NCI-H510A (cell line): Measurements from ENCODE around the gene RECK.

Source experiments
- DNase-seq: peaks from one replicate; lab custom pipeline; 2025; lab: John Stamatoyannopoulos, UW

The RECK gene

DNA sequence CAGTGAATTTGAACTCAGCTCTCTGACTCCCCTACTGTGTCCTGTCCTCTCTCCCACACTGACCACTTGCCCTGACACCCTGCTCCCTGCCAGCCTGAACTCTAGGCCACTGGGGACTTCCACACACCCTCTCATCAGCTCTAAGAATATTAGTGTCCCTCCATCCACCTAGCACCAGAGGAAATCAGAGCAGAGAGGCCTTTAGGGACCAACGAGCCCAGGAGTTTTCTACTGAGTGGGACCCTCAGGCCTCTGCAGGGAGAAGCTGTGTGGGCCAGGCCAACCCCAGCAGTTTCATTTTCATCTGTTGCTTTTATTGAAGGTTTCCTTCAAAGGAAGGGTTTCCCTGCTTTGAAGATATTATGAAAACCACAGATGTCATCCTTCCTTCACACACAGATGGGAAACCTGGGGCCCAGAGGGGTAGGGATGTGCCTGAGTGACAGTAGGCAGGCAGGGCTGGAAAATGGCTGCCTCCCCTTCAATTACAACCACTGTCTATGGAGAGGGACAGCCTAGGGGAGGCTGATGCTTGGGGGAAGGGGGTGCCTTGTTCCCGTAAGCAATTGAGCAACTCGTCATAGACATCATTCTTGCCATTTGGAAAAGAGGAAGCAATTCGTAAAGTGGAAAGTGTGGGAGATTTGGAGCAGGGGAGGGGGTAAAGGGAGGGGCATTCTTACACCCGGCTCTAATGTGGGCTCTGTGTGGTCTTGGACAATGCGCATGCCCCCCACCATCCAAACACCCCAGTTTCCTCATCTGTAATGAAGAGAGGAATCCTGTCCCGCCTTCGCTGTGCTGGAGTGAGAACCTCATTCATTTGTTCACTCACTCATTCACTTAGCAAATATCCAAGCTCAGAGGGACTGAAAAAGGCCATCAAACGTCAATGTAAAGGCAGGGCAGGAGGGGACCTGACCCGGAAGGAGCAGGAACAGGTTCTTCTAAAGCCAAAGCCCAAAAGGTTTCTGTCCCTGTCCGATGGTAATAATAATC, 103.7 kb downstream of the RECK start:
- no peak for DNase-seq

DNA sequence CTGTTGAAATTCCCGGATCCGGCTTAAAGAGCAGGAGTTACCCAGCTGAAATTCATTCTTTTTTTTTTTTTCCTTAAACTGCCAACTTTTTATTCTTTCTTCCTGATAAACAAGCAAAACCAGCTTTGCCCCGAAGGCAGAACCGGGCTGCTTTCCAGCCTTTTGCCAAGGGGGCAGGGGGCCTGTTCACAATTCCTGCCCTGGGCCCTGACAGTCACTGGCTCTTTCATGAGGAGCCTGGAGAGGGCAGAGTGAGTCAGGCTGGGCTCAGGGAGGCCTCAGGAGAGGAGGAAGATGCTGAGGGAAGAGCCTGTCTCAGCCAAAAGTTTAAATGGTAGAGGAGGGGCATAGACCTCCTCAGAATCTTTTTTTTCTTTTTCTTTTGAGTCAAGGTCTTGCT, 104.6 kb downstream of the RECK start:
- no peak for DNase-seq

DNA sequence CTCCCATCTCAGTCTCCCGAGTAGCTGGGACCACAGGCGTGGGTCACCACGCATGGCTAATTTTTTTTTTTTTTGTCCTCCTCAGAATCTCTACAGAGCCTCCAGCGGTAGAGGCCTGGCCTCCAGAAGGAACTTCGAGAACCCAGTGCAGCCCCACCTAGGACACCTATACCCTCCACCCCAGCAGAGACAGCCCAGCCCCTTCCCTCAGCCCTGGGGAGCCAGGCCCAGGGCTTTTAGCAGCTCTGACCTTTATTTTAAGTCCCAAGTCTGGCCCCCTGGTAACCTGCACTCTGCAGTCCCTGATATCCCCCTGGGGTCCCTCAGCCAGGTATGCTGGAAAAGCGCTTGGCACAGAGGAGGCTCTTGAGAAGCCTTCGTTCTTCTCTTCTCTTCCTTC, 105.0 kb downstream of the RECK start:
- DNase-seq = no peak

DNA sequence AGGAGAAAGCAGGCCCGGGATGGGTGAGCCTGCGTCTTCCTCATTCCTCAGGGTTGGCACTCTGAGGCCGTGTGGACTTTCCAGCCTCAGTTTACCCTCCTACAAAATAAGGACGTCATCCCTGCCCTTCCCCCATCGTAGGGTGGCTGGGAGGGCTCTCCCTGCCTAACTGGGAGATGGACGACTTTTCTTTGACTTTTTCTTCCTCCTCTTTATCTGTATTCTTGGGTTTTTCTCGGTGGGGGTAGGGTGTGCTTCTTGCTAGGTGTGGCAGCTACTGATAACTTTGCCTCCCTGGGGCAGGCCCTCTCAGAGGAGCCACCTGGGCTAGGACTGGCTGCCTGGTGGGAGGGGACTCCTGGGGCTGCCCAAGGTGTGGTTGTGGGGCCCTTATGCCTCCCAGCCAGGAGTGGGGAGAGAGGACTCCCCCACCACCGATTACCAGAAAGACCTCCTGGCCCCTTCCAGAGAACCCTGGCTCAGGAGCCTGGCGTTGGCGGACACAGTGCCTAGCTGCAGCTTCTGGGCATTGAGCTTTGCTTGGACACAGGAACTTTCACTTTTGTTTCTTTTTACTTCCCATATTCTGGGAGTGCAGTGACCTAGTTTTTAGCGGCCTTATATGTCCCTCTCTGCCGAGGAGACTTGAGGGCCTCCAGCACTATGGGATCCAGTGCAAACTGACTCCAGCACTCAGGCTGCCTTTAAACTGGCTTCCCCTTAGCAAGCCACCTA, 106.0 kb downstream of the RECK start:
- no peak for DNase-seq

DNA sequence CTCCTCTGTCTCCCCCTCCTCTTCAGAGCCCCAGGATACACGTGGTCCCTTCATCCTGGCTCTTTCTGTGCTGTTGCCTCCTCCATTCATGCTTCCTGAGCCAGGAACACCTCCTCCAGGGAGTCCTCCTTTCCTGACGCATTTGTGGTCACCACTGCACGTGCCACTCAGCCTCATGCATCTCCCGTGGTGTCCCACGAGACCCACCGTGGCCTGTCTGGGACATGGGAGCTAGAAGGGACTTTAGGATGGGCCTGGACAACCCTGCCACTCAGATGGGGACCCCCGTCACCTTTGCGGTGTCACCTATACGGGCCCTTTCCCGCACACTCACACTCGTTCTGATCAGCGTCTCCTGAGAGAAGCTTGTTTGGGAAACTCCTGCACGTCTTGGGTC, 106.5 kb downstream of the RECK start:
- DNase-seq = no peak

DNA sequence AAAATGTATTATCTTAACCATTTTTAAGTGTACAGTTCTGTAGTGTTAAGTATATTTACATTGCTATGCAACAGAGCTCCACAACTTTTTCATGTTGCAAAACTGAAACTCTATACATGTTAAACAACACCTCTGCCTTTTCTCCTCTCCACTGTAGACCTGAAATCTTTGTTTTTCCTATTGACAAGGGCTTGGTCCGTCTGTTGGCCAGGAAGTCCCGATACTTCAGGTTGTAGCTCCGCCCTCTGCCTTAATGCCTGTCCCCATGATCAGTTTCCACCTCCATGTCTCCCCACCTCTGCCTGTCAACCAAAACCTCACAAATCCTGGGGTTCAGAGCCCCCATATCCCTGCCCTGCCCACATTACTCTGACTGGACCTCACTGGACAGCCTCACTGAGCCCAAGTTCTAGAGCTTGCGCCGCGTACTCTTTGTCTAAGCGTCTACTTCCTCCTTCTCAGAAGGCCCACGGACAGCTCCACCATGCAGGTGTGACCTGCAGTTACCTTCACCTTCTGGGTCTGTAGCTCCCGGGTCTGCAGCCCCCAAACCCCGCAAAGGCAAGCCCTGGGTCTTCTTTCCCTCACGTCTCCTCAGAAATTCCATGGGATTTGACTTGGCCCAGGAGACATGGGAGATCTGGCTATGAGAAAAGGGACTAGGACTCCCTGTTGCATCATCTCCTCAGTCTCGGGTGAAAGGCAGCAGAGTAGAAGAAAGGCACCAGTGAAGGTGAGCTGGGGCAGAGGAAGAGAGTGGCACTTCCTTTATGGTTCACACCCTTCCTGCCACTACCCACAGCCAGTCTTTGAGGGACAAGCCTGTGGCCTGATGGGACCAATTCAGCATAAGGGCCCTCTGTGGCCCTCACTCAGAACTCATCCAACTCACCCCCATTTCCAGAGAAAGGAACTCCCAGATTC, 107.9 kb downstream of the RECK start:
- DNase-seq = peak; percentile 32

DNA sequence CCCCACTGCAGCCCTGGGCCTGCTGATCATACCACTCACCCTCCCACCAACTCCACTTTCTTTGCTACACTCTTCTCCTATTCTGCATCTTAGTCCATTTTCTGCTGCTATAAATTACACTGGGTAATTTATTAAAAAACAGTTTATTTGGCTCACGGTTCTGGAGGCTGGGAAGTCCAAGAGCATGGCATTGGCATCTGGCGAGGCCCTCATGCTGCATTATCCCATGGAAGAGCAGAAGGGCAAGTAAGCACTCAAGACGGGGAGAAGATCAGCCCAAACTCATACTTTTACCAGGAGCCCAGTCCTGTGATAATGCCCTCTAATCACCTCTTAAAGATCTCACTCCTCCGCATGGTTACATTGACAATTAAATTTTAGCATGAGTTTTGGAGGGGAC, 109.3 kb downstream of the RECK start:
- no peak for DNase-seq

DNA sequence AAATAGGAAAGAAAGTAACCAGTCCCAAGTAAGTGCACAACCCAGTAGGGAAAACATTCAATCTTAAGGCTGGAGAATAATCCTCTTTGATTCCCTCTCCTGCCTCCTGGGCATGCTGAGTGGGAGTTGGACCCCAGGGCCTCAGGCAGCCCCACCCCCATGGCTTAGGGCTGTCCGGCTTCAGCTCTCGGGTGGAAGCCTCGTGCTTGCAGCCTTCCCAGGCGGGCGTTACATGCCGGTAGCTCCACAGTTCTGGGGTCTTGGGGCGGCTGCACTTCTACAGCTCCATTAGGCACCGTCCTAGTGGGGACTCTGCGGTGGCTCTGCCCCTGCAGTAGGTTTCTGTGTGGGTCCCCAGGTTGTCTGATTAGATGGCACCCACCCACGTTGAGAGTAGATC, 109.9 kb downstream of the RECK start:
- no peak for DNase-seq

DNA sequence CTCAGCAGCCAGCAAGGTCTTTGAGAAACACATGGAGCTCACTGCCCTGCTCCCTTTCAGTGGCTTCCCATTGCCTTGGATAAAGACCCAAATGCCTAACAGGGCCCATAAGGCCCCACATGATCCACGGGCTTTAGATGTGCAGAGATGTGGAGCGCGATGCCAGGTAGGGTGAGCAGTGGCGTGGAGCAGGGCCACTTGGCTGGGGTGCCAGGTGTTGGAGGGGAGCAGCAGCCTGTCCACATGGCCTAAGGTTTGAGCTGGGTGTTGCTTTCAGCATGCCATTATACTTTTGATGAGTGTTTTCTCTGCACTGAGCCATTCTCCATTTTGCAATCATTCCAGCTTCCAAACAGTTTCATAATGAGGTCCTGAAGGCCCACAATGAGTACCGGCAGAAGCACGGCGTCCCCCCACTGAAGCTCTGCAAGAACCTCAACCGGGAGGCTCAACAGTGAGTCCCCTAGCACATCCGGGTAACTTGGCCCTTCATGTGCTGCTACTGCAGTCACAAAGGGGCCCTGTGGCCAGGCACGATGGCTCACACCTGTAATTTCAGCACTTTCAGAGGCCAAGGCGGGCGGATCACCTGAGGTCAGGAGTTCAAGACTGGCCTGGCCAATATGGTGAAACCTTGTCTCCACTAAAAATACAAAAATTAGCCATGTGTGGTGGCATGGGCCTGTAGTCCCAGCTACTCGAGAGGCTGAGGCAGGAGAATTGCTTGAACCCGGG, 110.9 kb downstream of the RECK start:
- DNase-seq = no peak

DNA sequence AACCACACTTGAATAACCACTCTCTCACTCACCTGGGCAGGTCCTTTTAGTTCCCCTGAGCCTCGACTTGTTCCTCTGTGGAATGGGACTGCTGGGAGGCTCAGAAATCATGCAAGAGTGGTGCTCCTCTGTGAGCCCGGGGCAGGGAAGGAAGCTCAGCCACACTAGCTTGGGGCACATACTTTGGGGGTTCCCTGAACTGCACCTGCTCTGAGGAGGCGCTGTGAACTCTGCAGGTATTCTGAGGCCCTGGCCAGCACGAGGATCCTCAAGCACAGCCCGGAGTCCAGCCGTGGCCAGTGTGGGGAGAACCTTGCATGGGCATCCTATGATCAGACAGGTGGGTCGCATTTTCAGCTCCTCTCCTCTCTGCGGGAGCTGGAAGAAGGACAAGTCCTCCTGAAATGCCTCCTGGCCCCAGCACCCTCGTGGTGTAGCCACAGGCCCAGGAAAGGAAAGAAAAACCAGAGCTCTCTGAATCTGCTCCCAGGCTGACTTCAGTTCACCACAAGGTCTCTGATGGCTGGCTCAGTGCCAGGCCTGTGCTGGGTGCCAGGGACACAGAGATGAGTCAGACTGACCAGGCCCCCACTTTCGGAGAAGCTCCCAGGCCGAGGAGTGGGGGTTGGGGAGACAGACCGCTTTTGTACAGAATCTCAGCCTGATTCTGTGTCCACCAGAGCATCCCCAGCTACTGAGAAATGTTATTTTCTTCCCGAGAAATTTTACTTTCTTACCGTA, 111.8 kb downstream of the RECK start:
- no peak for DNase-seq

DNA sequence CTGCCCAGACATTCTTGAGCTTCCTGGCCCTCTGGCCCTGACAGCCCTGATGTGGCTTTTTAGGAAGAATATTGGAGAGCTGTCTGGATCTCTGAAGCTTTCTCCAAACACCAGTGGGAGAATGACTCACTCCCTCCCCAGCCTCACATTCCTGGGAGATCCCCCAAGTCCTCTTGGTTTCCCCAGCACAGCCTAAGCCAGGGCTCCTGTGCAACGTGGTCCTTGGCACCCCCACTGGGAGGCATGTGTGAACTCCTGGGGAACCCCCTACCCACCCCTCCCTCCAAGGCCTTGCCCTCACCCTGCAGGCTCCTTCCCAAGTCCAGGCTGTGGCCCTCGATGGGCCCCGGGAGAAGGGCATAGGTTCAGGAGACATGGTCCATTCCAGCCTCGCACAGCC, 112.5 kb downstream of the RECK start:
- no peak for DNase-seq

DNA sequence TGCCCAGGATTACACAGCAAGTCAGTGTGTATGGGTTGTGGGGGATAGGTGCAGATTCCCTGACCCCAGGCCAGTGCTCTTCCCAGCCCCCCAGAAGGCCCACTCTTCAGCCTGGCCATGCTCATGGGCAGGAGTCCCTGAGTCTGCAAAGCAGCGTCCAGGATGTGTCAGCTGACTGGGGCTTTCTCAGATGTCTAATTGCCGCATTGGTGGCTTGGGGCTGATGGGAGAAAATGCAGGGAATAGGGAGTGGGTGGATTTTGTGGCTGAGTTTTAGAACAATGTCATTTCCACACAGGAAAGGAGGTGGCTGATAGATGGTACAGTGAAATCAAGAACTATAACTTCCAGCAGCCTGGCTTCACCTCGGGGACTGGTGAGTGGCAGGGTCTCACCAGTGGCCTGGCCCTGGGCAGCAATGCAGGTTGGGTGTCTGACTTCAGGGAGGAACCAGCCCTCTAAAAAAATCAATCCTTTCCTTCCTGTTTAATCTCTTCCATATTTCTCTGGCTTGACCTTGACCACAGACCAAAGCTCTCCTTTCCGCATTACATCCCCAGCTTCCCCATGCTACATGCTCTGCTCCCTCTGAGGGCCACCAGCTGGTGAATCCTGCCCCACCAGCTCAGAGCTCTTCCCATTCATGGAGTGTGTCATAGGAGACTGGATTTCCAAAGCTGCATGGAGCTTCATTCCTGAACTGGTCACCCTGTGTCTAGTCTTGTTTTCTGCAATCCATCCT, 114.0 kb downstream of the RECK start:
- no peak for DNase-seq

DNA sequence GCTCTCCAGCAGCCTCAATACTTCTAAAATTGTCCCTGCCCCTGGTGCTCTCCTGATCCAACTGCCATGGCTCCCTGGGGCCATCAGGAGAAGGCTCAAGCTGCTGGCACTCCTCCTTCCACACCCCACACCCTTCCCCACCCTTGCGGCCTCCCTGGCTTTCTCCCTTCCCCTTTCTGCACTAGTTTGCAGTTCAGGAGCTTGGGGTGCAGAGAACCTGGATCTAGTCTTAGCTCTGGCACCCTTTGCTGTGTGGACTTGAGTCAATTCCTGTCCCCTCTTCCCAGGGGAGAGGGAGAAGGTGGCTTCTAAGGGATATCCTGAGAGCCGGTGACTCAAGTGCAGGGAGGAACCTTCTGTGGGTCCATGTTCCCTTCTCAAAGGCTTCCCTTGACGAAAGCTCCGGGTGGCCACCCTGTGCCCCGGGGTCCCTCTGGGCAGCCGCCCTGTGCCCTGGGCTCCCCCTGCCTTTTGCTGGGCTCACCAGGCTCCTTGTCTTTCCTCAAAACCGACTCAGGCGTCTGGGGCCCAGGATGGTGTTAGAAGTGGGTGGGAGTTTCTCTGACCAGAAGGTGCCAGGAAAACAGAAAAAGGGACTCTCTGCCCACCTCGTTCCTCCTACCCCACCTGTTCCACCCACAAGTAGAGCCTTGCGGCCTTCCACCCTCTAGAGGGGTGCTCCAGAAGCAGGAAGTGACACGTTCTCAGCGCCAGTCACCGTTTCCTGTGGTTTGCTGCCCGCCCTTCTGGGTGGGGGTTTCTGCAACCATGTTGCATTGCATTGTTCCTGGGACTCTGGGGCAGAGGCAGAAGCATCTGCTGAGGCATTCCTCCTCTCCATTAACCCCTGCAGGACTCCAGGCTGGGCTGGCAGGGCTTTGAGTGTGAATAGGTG, 114.8 kb downstream of the RECK start:
- no peak for DNase-seq

DNA sequence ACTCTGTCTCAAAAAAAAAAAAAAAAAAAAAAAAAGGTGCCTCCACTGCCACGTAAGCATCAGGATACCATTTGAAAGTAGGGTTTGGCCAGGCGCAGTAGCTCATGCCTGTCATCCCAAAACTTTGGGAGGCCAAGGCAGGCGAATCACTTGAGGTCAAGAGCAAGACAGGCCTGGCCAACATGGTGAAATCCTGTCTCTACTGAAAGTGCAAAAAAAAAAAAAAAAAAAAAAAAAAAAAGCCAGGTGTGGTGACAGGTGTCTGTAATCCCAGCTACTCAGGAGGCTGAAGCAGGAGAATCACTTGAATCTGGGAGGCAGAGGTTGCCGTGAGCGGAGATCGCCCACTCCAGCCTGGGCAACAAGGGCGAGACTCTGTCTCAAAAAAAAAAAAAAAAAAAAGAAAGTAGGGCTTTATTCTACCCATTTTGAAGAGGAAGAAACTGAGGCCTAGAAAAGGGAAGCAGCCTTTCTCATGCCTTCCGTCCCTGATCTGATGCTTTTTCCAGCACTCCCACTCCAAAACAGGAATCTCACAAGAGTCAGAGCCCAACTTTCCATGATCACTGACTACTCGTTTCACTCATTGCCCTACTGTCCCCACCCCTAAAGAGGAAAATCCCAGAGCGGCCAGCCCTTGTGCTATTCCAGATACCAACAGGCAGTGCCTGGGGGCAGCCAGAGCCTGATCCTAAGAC, 116.2 kb downstream of the RECK start:
- DNase-seq = no peak

DNA sequence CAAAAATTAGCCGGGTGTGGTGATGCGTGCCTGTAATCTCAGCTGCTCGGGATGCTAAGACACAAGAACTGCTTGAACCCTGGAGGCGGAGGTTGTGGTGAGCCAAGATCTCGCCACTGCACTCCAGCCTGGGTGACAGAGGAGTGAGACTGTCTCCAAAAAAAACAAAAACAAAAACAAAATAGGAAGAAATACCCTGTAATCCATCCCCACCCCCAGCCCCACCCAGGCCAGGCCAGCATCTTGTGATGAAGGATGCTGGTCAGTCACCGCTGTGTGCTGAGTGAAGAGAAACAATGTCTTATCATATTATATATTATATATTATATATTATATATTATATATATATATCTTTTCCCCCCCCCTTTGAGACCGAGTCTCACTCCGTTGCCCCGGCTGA, 117.0 kb downstream of the RECK start:
- no peak for DNase-seq

DNA sequence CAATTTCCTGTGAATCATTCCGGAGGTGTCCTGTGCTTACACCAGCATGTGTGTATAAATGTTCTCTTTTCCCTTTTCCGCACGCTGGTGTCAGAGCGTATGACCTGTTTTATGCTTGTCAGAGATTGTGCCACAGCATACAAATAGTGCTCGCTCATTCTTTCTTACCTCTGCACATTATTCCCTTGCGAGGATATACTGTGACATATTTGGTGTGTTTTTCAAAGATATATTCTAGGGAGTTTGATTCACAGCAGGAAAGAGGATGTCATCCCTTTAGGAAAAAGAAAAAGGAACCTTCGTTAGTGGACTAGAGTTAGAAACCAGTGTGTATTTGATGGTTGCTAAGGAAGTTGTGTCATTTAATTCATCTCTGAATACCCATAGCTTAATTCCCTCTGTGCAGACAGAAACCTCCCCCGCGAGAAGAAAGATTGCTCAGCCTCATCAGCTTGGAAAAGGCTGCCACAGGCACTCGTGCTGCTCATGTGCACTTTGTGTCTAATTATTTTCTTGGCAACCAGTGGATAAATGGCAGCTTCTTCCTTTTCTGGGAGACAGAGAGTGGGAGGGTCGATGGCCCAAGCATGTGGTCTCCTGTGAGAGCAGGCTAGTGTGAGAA, 117.7 kb downstream of the RECK start:
- DNase-seq = no peak

DNA sequence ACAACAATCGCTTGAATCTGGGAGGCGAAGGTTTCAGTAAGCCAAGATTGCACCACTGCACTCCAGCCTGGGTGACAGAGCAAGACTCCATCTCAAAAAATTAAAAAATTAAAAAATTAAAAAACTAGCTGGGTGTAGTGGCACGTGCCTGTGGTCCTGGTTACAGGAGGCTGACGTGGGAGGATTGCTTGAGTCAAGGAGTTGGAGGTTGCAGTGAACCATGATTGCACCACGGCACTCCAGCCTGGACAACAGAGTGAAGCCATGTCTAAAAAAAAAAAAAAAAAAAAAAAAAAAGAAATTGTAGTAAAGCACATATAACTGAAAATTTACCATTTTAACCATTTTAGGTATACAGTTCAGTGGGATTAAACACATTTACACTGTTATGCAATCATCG, 119.4 kb downstream of the RECK start:
- no peak for DNase-seq

DNA sequence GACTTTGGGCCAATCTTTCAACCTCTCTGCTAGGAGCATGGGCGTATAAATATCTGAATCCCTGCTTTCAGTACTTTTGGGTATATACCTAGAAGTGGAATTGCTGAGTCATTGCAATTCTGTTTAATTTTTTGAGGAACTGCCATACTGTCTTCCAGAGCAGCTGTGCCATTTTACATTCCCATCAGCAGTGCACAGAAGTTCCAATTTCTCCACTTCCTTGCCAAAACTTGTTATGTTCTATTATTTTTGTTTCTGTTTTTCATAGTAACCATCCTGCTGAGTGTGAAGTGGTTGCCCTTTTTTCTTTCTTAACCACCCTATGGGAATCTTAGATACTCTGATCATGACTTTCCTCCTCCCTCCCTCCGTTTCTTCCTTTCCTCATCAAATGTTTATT, 121.4 kb downstream of the RECK start:
- DNase-seq = no peak
